Forelimb muscle (tissue), 1 donor: ENCODE measurements around the gene FMC1. TPM values are rescaled to one million over a fixed set of nuclear protein-coding genes. Genes with fewer than 3 reads are reported as not detected.

Experiments used
- DNase-seq: peaks from one replicate; pipeline ENCODE4 v3.0.0-alpha.2; 2013; ENCODE audit warnings: low read depth
- polyA plus RNA-seq: library from polyadenylated mRNA; unstranded; fragments of 120-200 nt; gene quantifications from one replicate; pipeline ENCODE4 v1.2.1, GENCODE V29; 2013; ENCODE audit not compliant: insufficient read length

Gene FMC1
- polyA plus RNA-seq, 1 donor, result 20.9 TPM

DNA sequence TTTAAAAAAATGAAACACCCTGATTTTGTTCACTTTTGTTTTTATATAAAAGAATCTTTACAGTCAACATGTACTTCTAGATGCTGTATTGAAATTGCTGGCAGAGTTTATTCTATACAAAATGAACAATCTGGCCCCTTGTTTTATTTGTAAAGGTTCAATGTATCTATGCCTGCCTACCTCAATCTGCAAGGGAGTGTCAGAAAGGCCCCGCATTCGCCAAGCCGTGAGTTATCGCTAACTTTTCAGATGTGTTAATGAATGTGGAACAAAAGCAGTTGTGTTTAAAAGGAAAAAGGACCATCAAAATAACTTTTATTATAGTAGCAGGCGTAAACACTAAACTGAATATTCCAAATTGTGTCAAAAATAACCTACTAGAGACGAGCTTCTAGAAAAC lies 33.1 kb downstream of the FMC1 start:
- DNase-seq, result no peak

DNA sequence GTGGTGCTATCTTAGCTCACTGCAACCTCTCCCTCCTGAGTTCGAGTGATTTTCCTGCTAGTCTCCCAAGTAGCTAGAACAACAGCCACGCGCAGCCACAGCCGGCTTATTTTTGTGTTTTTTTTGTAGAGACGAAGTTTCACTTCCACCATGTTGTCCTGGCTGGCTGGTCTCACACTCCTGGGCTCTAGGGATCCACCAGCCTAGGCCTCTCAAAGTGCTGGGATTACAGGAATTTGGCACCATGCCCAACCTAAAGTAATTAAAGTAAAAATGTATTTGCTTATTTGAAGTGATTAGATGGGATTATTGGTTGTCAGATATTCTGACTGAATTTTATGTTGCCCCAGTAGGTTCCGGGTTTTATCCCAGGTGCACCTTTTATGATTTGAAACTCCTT lies 41.3 kb downstream of the FMC1 start:
- no peak for DNase-seq

DNA sequence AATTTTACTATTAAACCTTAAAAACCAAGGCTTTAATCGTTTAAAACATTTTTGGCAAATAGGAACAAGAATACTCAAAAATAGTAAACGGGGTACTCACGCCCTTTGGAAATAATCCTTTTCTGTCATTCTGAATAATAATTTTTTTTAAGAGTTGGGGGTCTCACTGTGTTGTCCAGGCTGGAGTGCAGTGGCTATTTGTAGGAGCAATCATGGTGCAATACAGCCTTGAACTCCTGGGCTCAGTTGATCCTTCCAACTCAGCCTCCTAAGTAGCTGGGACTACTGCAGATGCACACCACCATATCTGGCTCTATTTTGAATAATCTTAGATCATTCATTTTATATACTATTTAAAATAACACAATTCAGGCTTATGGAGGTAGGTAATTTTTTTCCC lies 43.5 kb downstream of the FMC1 start:
- DNase-seq, result no peak

DNA sequence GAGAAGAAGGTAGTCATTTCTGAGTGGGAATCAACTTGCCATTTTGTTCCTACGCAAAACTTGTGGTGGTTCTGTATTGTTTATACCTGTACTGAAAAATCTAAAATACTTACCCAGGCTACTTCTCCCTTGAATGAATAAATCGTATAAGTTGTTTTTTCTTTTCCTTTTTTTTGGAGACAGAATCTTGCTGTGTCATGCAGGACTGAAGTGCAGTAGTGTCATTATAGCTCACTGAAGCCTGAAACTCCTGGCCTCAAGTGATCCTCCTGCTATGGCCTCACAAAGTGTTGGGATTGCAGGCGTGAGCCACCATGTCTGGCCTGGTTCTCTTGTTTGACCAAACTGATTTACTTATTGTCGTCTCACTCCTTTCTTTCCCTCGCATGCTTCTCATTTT lies 46.5 kb downstream of the FMC1 start:
- no peak for DNase-seq

DNA sequence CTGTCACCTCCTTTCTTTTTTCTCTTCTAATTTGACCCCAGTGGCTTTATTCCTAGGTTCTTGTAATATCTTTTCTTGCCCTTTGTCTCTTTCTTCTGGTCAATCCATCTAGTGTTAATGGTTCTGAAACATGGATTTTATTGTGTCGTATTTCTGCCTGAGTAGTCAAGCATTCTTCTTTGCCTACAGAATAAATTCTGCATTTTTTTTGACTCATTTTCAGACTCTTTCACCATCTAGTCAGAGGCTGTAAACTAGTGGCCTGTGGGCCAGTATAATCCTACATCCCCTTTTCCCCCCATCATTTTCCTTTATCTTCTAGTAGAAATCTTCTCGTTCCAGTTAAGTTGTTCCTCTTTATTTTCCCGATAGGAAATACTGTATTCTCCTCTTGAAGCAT lies 48.0 kb downstream of the FMC1 start:
- no peak for DNase-seq

DNA sequence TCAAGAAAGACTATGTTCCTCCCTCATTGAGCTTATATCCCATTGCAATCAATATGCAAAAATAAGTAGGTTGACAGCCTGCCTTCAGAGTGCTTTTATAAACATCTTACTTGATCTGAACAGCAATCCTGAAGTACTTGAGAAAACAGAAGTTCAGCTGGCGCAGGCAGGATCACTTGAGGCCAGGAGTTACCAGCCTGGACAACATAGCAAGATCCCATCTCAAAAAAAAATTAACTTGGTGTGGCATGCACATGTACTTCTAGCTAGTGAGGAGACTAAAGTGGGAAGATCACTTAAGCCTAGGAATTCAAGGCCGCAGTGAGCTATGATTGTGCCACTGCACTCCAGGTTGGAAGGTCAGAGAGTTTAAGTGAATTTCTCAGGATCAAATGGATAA lies 48.6 kb downstream of the FMC1 start:
- DNase-seq, result no peak

DNA sequence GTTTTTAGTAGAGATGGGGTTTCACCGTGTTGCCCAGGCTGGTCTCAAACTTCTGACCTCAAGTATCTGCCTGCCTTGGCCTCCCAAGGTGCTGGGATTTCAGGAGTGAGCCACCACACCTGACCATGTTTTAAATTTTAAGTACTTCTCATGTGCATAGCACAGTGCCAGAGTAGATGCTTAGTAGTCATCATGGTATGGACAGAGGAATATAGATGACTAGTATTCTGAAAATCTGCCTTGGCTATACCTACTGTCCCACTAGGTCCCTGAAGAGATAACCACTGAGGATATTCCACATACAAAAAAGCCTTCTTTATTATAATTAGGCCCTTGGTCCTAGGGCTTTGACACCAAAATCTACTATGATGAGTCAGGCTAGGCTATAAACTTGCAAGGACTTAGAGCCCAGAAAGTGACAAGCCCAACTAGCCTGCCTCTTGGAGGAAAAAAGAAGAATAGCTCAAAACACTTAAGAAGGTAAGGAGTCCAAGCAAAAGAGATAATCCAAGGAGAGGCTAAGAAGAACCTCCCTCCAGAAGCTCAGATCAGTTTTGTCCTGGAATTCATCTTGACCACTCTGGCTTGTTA lies 52.6 kb downstream of the FMC1 start:
- DNase-seq, result no peak

DNA sequence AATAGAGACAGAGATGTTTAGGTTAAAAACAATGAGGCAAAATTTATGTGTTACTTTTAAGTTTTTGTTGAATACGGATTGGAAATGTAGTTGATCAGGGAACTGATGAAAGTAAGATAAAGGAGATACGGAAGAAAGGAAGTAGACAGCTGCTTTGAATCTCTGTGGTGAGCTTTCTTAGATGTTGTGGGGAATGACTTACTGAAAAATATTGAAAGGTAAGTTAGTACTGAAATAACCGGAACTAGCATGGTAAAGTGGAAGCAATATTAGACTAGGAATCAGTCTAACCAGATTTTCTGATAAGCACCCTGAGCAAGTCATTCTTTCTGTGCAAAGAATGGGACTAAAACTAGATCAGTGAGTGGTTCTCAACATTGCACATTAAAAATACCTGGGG lies 53.4 kb downstream of the FMC1 start:
- no peak for DNase-seq

Other genes starting within 250 kb of the FMC1 start
- gene ZC3HAV1, start 231.6 kb upstream of the FMC1 start, polyA plus RNA-seq, result 9.7 TPM
- 11.3 TPM for gene UBN2, start 110.1 kb upstream of the FMC1 start, polyA plus RNA-seq
- 64.6 TPM for gene LUC7L2, start 18.6 kb downstream of the FMC1 start, polyA plus RNA-seq
- gene KLRG2, start 142.3 kb downstream of the FMC1 start, polyA plus RNA-seq, result not detected
- 2.5 TPM for gene CLEC2L, start 182.3 kb downstream of the FMC1 start, polyA plus RNA-seq